NCI-H1105 (cell line): ENCODE data around the gene CBX1.
A peak's percentile ranks its signal among the peaks of the same experiment; 100 is the strongest.

ENCODE experiments used
- DNase-seq: peaks from one replicate; lab custom pipeline; 2025; lab: John Stamatoyannopoulos, UW

The CBX1 gene

DNA sequence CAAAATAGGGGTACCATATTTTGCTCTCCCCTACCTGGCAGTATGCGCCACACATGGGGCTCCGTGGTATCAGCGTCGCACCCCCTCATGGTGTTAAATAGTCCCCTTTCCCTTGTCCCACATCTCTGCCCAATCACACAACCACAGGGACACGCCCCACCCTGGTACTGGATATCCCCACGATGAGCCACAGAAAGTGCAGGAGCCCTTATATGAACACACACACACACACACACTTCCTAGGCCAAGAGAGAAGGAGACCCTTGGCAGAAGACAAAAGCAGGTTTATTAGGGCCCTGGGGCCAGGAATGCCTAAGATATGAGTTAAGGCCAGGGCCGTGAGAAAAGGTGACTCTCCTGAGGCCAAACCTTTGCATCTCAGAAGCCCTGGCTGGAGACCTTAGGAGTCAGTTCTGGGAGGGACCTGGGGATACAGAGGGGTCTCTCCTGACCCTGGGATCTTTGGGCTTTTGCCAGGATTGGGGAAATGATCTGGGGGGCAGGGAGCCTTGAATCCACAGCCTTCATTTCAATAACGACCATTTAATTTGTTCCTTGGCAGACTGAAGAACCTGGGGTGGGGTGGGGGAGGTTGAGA, 75.3 kb downstream of the CBX1 start:
- no peak for DNase-seq

- DNase-seq: peak; percentile 92
Observed at GRCh38 chr17:48025040-48025903, 76.0 kb downstream of the CBX1 start.

DNA sequence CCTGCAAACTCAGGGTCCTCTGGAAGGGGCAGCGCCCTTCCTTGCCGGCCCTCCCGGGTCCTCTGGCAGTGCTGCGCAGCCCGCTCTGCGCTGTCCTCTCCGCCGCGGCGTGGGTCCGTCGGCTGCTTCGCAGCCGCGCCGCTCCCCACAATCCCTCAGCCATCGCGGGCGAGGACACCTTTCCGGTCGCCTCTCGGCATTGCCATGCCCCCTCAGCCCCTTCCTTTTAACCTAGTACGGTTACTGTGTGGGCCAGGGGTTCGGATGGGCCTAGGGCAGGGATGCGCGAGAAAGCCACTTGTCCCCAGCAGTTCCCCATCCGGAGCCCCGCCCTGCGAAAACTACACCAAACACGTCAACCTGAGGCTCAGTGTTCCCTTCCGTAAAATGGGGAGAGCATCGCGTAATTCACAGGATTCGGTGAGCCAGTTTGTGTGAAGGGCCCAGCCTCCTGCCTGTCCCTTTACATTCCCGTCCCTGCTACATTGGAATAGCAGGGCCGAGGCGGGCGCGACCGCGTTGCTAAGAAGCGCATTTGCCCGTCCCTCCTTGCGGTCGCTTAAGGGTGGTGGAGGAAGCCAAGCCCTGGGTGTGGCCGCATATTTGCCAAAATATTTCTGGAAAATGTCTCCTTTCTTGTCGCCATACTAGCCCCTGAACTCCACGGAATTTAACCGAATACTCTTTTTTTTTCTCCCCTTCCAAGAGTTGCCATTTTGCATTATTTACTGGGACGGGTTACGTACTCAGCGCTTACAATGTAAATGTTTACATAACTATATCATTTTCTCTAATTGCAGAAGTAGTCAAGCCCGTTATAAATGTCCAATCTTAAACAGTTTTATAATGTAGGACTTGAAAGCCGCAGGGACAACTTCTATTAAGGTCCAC, 76.9 kb downstream of the CBX1 start:
- peak; percentile 11 for DNase-seq

DNA sequence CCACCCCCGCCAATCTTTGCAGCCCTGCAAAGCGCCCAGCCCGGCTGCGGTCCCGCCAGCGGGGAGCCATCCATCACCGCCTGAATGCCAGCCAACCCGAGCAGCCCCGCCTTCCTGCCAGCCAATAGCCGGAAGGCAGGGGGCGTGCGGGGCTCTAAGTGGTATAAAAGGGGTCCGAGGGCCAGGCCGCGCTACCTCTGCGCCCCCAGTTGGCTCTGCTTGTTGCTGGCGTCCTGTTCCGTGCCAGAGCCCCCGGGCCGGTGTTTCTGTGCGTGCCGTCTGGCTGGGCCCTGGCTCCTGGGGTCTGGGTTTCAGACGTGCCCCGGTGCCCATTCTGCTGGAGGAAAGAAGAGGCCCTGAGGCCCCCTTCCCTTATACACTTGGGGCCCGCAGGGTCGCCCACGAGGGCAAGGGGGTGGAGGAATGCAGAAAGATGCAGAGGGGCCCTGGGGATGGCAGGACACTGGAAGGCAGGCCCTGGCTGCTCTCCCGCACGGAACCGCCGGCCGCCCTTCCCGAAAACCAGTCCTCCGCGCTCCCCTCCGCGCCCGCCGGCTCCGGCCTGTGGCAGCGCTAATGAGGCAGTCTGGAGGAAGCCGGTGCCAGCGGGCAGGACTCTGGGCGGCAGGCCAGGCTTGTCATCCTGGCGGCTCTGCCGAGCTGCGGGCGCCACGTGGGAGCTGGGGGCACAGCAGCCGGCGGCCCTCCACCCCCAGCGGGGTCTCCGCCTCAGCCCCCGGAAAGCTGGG, 77.7 kb downstream of the CBX1 start:
- DNase-seq: peak; percentile 72

DNA sequence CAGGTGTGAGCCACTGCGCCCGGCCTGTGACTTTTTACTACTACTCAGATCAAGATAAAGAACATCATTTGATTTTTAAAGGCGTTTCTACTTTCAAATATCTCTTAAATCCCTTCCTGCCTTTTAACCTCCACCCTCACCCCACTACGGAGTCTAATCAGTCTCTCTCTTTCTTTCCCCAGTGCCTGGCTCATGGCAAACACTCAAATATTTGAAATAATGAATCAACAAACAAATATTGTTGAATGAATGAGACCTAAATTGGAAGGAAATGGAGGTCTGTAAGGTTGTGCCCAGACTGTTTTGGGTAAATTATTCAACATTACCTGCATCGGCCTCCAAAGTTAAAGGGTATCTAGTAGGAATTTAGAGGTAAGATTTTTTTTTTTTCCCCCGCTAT, 78.4 kb downstream of the CBX1 start:
- no peak for DNase-seq

DNA sequence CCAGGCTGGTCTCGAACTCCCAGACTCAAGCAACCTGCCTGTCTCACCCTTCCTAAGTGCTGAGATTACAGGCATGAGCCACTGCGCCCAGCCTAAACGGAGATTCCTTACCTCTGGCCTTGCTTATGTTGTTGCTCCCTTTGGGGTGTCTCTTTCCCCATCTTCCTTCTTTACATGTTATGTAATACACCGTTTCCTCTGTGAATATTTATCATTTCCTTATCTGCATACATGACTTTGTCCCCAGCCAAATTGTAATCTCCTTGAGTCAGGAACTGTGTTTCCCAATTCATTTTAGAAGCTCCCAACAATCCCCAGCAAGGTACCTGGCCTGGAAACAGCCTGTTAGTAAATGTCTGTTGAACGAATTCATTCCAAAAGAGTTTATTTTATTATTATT, 79.3 kb downstream of the CBX1 start:
- DNase-seq: no peak
